Coronary artery (tissue), 2 donors: ENCODE measurements around the gene OR13F1.

Experiments
- DNase-seq: peaks from one replicate; pipeline ENCODE4 v3.0.0-alpha.2; 2017; ENCODE audit warnings: low spot score
- H3K27ac ChIP-seq, 2 donors: fragments of 200-600 bp; sonication (generic); one replicate each; pipeline ENCODE4 v1.5.1; 2016 to 2019
- H3K4me3 ChIP-seq: fragments of 200-600 bp; sonication (generic); 2 replicates; pipeline ENCODE4 v1.5.1; 2016; ENCODE audit warnings: mild to moderate bottlenecking, moderate library complexity
- CTCF ChIP-seq: fragments of 200-600 bp; sonication (generic); IDR thresholded peaks from one replicate; pipeline ENCODE4 v1.5.1; 2019; ENCODE audit warnings: antibody characterized with exemption

The OR13F1 gene

GRCh38 chr9:104553261-104553660, 49.2 kb downstream of the OR13F1 start:
- Histone ChIP-seq H3K4me3 (no peak overlapping the region), H3K27ac (no peak overlapping the region)
- no peak for DNase-seq
- no peak for TF ChIP-seq CTCF
